H7 (cell line): ENCODE results near the gene WDTC1. TPM values are rescaled to one million over a fixed set of nuclear protein-coding genes. Genes with fewer than 3 reads are reported as not detected.

Source experiments
- DNase-seq: peaks from one replicate; pipeline ENCODE4 v3.0.0; 2012
- H3K27me3 ChIP-seq: 2 replicates; pipeline ENCODE4 v1.6.0; 2011; ENCODE audit warnings: mild to moderate bottlenecking, low read length; ENCODE audit not compliant: control insufficient read depth, insufficient read depth
- H3K36me3 ChIP-seq: replicated peaks from 2 replicates; pipeline ENCODE4 v1.5.1; 2011; ENCODE audit warnings: low read length; ENCODE audit not compliant: control insufficient read depth, insufficient read depth
- H3K4me3 ChIP-seq: 2 replicates; pipeline ENCODE4 v1.5.1; 2011; ENCODE audit warnings: low read depth, mild to moderate bottlenecking, control low read depth, low read length, moderate library complexity; ENCODE audit not compliant: insufficient read depth
- total RNA-seq: library from RNA; depleted of rRNA; stranded (reverse); fragments of >200 nt; shearing (Covaris generic); gene quantifications from 2 replicates; pipeline ENCODE4 v1.2.3, GENCODE V29; 2014

The WDTC1 gene
- total RNA-seq, 1 experiment from 2014 or later, result 23.9 TPM

DNA sequence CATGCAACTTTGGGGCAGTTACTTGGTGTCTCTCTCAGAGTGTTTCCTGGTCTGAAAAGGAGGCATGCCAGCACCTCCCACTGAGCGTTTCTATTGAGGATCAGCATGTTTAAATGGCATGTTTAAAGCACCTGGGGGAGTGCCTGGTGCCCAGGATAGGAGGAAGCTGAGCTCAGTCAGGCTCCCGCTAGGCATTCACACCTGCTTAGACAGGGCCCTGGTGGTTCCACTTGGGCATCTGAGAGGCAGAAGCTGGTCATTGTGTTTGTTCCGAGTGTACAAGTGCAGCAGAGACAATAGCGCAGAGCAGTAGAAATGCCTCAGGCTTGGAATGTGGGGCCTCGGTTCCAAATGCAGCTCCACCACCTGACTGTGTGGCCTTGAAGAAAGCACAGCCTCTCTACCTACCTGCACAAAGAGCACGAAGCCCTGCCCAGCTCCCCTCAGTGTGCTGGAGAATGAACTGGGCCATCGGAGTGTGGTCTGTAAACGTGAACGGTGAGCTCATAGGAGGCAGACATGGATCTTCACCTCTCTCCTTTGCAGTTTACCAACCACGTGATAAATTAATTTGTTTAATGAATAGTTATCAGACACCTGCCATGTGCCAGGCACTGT lies 67.3 kb downstream of the WDTC1 start:
- Histone ChIP-seq H3K4me3 (no peak overlapping the region), H3K36me3 (no peaks in the 10 kb centered on the region; the same call in none of the 2 replicates), H3K27me3 (no peaks in the 10 kb centered on the region)
- peak; percentile 57 for DNase-seq

DNA sequence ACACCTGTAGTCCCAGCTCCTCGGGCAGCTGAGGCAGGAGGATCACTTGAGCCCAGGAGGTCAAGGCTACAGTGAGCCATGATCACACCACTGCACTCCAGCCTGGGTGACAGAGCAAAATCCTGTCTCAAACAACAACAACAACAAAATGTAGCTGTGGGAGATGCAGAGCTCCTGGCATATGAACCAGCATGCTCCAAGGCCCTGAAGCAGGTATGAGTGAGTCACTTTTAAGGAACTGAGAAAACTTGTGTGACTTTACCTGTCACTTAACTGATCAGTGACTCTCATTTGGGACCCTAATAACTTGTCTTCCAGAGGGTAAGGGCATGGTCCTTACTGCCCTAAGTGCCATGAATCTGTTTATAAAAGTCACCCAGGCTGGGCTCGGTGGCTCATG lies 68.2 kb downstream of the WDTC1 start:
- Histone ChIP-seq H3K4me3 (no peak overlapping the region), H3K36me3 (no peaks in the 10 kb centered on the region; the same call in 1 of the 2 replicates), H3K27me3 (no peaks in the 10 kb centered on the region)
- DNase-seq, result no peak

DNA sequence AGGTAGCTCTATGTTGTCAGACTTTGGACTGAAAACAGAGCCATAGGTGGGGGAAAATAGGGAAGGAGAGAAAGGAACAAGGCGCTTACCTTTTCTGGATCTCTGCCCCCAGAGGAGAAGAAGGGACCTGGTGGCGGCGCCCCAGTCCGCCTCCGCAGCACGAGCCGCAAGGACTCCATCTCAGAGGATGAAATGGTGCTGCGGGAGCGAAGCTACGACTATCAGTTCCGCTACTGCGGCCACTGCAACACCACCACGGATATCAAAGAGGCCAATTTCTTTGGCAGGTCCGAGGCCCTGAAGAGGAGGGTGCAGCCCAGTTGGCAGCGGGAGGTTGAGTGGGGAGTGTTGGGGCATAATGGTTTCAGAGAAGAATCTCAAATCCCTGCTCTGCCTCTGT lies 69.1 kb downstream of the WDTC1 start:
- peak; percentile 46 for DNase-seq
- no peak overlapping the region for H3K4me3 ChIP-seq
- H3K27me3 ChIP-seq, result no peaks in the 10 kb centered on the region

DNA sequence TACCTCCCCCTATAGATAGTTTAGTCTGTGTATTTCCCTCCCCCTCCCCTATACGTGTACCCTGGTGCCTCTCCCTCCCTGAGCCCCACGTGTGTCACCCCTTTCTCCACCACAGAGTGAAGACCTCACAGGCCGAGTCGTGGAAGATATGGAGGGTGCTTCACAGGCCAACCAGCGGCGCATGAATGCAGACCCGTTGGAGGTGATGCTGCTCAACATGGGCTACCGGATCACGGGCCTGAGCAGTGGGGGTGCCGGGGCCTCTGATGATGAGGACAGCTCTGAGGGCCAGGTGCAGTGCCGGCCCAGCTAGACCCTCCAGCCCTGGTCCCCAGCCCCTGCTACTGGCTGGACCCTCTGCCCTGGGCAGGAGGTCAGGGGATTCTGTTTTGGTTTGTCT lies 71.6 kb downstream of the WDTC1 start:
- DNase-seq, result peak; percentile 35
- no peaks in the 10 kb centered on the region for H3K36me3 ChIP-seq
- H3K4me3 ChIP-seq, result no peak overlapping the region
- no peaks in the 10 kb centered on the region for H3K27me3 ChIP-seq

More for the DNA sequence above, 69.1 kb downstream of the WDTC1 start:
- no peaks in the 10 kb centered on the region for H3K36me3 ChIP-seq

DNA sequence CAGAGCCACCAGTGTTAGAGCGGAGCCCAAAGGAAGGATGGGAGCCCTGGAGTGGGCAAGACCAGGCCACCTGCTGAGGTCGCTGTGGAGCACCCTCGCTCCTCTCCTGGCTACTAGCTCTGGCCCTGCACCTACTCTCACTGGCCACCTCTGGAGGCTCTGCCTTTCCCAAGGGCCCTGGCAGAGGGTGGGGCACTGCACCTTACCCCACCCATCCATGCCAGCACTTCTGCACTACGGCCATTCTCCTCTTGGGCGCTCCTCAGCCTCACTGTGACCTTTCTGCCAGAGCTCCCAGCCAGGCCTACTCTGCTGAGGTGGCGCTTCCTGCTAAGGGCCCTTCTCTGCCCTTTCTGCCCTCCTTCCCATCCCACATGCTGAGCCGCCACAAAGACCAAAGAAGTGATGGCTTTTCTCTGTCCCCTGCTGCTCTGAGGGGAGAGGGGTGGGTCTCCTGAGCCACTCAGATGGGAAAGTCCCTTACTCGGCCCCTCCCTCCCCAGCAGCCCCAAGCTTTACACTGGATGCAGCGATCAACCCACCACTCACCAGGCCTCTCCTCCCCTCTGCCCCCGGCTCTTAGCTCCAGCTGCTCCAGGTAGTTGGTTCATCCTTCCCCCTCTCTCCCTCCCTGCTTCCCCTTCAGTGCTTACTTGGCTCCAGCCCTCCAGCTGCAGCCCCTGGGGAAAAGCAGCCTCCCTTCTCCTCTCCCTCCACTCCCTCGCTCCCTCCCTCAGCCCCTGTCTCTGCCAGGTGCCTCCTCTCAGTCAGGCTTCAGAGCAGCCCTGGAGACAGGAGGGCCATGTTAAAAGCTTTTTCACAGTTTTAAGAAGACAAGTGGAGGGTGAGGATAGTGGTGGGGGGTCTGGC lies 72.7 kb downstream of the WDTC1 start:
- Histone ChIP-seq H3K4me3 (peak overlapping the region; percentile 24), H3K27me3 (no peaks in the 10 kb centered on the region), H3K36me3 (no peaks in the 10 kb centered on the region)
- peak; percentile 94 for DNase-seq

DNA sequence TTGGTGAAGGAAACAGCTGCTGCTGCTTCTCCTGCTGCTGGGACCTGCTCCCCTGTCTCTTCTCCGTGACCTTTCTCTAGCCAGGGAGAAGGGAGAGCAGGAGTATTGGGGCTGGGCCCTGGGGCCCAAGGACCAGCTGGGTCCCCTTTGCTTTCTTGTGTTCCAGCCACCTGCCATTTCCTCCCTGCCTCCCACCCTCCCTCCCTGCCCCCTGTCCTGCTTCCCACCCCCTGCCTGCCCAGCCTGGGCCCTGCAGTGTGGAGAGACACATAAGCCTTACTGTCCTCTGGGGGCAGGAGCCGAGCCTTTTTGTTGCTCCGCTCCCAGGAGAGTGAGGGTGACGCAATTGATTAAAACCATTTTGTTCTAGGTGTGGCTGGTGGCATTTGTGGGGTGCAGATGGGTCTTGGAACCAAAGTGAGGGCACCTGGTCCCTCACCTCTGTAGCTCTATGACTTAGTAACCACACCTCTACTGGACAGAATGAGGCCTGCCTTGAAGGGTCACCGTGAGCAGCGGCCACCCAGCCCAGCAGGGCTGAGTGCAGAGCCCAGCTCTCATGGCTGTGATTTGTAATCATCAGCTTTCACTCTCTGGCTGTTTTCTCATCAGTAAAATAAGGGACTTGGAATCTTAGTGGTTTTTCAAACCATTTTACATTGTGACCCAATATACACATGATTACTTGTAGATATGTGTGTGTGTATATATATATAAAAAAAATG lies 73.6 kb downstream of the WDTC1 start:
- Histone ChIP-seq H3K36me3 (no peaks in the 10 kb centered on the region), H3K27me3 (no peaks in the 10 kb centered on the region), H3K4me3 (no peak overlapping the region)
- DNase-seq, result peak; percentile 59

DNA sequence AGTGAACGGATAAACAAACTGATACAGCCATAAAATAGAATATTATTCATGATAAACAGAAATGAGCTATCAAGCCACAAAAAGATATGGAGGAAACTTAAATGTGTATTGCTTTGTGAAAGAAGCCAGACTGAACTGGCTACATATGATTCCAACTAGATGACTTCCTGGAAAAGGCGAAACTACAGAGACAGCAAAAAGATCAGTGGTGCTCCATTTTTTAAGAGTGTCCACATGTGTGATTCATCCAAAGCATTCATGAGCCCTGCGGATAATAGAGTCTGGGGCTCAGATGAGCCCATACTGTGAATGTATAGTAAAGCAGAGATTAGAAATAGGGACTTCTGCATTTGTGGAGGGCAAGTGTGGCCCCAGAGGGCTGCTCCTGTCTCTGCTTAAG lies 79.7 kb downstream of the WDTC1 start:
- Histone ChIP-seq H3K36me3 (no peaks in the 10 kb centered on the region), H3K27me3 (no peaks in the 10 kb centered on the region), H3K4me3 (no peak overlapping the region)
- DNase-seq, result no peak

DNA sequence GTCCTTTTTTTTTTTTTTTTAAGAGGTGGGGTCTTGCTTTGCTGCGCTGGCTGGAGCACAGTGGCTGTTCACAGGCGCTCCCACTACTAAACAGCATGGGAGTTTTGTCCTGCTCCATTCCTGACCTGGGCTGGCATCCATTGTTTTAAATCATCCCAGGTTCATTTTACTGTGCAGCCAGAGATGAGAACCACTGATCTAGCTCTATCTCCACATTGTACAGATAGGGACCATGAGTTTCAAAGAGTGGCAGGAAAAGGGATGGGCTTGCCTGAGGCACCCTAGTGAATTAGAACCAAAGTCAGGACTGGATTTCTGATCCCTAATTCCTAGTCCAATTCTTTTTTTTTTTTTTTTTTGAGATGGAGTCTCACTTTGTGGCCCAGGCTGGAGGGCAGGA lies 80.3 kb downstream of the WDTC1 start:
- H3K36me3 ChIP-seq, result no peaks in the 10 kb centered on the region

DNA sequence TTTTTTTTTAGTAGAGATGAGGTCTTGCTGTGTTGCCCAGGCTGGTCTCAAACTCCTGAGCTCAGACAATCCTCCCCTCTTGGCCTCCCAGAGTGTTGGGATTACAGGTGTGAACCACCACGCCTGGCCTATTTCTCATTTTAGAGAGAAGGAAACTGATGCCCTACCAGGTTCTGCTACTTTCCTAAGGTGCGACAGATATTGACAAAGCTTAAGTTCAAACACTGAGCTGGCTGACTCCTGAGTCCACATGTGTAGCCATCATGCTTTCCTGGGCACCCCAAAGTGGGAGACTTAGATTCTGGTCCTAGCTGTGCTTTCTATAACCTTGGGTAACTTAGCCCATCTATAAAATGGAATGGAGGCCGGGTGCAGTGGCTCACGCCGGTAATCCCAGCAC lies 82.4 kb downstream of the WDTC1 start:
- Histone ChIP-seq H3K4me3 (no peak overlapping the region), H3K36me3 (no peaks in the 10 kb centered on the region), H3K27me3 (no peaks in the 10 kb centered on the region)
- DNase-seq, result no peak

More for the DNA sequence above, 80.3 kb downstream of the WDTC1 start:
- DNase-seq, result no peak
- H3K4me3 ChIP-seq, result no peak overlapping the region
- H3K27me3 ChIP-seq, result no peaks in the 10 kb centered on the region

DNA sequence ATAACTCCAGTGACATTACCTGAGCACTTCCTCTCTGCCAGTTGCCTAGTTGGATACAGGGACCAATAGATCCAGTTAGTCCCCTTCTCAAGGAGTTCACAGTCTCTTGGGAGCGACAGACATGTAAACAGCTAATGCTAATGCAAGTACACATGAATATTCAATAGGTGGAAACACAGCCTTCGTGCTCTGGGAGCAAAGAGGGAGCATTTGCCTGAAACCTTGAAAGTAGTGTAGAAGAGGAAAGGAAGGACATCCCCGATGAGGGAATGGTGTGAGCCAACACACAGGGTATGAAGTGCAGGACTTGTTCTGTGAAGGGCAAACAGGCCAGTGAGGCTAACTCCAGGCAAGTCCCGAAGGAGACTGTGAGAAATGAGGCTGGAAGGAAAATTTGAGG lies 83.7 kb downstream of the WDTC1 start:
- H3K4me3 ChIP-seq, result no peak overlapping the region
- no peaks in the 10 kb centered on the region for H3K36me3 ChIP-seq
- no peak for DNase-seq
- no peaks in the 10 kb centered on the region for H3K27me3 ChIP-seq

DNA sequence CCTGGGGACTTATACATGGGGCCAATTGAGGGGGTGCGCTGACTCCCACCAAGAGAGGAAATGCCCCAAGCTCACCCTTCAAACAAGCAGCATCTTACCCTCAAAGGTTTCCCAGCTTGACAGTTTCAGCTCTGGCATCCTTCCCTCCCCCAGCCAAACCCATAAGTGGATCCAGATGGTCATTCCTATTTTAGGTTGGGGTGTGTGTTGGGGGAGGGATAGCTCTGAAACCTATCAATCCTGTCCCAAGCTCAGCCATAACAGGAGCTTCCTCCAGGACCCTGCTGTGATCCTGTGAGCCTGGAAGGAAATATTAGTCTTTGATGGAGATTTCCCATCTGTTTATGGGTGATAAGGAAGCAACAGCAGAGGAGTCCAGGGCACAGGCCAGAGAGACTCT lies 84.2 kb downstream of the WDTC1 start:
- Histone ChIP-seq H3K27me3 (no peaks in the 10 kb centered on the region), H3K36me3 (no peaks in the 10 kb centered on the region), H3K4me3 (no peak overlapping the region)
- DNase-seq, result no peak

DNA sequence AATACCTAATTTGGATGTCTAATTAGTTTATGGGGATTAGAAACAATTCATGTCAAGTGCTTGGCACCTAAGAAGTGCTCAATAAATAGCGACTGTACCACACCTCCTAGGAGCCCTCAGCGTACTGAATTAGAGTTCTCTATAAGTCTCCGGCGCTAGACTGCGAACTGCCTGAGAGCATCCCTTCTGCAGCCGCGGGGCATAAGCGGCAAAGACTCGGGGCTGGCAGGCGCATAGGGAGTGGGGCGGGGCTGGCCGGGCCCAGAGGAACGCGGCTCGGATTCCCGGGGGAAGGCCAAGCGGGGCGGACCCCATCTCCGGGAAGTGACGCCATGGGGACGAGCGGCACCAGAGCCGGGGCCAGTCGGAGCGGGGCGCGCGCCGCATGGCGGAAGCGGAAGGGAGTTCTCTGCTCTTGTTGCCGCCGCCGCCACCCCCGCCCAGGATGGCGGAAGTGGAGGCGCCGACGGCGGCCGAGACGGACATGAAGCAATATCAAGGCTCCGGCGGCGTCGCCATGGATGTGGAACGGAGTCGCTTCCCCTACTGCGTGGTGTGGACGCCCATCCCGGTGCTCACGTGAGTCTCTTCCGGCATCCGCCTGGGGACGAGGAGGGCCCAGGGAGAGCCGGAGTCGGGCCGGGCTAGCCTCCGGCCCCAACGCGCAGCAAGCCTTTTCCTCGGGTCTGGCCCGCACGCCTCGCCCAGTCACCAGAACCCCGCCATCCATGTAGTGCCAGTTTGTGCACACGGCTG lies 87.6 kb downstream of the WDTC1 start, which contains the start of gene TMEM222:
TMEM222 (plus strand) TSS at position 351 of the 756 bp plus-strand sequence; CDS start at position 386, 35 bp downstream.
- H3K4me3 ChIP-seq, result peak within 1 kb of the TSS; percentile 97

DNA sequence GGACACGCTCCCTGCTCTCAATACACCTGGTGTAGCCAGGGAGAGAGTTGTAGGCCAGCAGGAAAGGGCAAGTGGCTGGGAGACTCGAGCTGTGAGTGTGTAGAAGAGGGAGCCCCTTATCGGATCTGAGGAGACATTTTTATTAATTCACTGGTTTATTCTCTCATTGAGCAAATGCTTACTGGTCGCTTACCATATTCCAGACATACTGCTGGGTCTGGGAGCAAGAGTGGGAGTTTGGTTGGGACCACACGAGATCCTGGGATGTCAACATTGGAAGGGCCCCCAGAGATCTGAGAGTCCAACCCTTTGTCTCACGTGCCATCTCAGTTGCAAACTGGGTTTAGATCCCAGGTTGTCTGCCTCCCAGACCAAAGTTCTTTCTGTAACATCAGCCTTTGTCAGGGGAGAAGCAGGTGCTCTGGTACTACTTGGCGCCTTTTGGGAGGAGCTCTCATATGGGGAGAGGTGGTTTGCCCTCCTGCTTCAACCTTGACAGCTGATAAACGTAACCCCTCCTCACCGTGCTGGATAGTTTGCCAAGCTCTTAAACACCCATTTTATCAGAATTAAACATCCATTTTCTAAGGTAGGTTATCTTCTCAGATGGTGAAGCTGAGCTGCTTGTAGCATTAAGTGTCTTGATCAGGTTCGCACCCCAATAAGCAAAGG lies 88.3 kb downstream of the WDTC1 start:
- Histone ChIP-seq H3K27me3 (no peaks in the 10 kb centered on the region), H3K4me3 (peak overlapping the region; percentile 97), H3K36me3 (peaks cover 3% of the 10 kb centered on the region)
- DNase-seq, result peak; percentile 48

More for the DNA sequence above, 87.6 kb downstream of the WDTC1 start, which contains the start of gene TMEM222:
- peak; percentile 99 for DNase-seq
- Histone ChIP-seq H3K36me3 (peaks cover 3% of the 10 kb centered on the region), H3K27me3 (no peaks in the 10 kb centered on the region)
